Activated effector memory CD4-positive, alpha-beta T cell treated with Interleukin-2 at 50 U/mL for 16 hours (primary cell): ENCODE measurements around the gene TMPRSS7.

Experiments used
- DNase-seq: peaks from one replicate; pipeline ENCODE4 v3.0.0-alpha.2; 2020

TMPRSS7 gene

DNA sequence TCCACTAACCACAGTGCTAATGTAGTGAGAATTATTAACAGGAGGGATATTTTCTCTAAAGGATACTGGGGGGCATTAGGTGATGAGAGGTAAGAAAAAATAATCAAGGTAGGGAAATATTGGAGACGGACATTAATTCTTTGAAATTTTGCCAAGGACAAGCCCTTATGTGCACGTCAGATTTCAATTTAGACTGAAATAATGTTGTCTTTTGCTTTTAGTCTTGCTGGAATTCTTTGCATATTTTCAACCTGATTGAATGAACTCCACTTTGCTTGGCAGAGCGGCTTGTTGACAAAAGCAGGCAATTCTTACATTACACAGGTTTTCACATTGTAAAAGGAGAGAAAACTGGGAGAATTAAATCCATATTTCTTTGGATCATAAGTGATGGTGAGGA is 26.6 kb downstream of the TMPRSS7 start:
- DNase-seq = no peak

- peak; percentile 75 for DNase-seq
These were observed 38.0 kb downstream of the TMPRSS7 start for GRCh38 chr3:112072387-112073060.

- no peak for DNase-seq
These were observed 39.5 kb downstream of the TMPRSS7 start for GRCh38 chr3:112074006-112074405.

DNA sequence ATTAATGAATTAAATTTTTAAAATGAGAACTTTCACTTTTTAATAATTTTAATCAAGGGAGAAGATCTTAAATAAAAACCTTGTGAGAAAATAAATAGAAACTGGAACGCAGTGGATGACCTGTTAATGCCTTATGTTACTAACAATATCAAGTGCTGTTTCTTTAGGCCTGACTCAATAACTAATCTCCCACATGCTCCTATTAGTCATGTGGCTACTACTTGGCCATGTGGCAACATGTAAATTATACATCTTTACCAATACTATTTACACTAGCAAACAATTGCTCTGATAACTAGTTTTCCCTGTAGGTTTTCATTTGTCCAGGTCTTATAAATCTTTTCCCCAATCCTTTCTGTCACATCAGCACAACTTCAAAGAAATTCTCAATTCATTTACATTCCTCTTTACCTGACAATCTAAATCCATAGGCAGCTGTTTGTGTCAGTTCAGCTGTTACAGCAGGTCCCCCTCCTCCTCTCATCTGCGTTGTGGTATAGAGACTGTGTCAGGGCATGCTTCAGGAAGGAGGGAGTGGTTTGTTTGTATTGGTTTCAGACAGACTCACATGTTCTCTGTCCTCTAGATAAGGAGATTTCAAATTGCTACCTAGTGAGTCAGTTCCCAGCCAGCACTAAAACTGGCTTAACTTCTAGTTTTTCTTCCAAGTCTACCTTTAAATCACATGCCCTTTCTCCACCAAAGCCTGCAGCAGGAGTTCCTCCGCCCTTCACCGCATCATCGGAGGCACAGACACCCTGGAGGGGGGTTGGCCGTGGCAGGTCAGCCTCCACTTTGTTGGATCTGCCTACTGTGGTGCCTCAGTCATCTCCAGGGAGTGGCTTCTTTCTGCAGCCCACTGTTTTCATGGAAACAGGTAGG is 40.3 kb downstream of the TMPRSS7 start:
- DNase-seq = no peak

- DNase-seq = no peak
These were observed 43.9 kb downstream of the TMPRSS7 start for GRCh38 chr3:112078125-112079083.

DNA sequence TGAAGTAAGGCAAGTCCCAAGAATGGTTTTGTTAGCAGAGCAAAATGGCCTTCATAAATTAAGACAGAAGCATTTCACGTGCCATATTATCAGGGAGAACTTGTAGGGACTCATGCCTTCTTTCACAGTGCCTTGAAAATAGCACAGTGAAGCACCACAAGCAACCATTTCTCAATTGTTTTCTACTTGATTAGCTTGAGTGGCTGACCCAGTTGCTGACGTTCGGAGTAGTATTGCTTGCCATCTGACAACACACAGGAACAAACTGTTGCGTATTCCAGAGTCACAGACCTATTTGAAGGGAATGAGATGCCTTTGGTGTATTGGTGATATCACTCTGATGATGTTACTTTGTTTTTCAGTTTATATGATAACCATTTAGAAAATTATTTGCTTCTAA is 48.7 kb downstream of the TMPRSS7 start:
- no peak for DNase-seq

DNA sequence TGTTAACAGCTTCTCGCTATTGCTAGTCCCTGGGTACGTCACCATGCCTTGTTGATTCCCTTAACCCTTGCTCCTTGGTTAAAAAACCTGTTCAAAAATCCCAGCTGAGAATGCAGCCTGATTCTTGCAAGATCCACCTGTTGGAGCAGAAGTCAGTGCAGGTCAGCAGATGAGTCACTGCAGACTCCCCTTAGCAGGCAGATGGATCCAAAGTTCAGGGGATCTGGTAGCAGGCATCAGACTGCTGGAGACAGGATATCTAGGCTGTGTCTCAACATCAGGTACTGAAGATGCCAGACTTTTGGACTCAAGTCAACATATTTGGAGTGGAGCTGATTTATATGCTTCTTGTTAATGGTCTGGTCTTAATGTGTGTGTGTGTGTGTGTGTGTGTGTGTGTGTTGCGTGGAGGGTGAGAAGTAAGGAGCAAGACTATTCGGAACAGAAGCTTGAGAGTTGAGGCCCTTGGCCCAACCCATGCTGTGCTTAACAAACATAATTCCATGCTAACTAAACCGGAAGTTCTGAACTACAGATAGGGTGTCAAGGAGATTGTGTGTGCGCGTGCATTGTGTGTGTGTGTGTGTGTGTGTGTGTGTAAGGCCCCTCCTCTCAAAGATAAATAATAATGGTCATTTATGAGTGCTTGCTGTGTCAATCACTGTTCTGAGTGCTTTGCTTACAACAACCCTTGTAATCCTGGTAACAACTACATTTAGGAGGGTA is 50.6 kb downstream of the TMPRSS7 start:
- DNase-seq = no peak

DNA sequence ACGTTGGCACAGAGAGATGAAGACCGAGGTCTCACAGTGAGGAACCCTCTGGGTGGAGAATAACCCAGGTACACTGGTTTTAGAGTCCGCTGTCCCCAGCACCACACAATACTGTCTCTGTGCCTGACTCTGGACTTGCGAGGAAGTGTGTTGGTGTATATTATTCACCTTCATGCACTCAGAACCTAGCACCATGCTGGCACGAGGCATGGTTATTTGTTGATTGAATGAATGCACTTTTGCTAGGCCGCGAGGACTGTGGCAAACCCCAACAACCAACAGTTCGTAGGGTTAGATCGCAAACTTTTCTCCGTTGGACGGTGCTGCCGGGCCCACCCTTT is 51.2 kb downstream of the TMPRSS7 start:
- no peak for DNase-seq

- DNase-seq = peak; percentile 47
These were observed 51.7 kb downstream of the TMPRSS7 start, which contains the start of gene C3orf52 for GRCh38 chr3:112086076-112086854. Gene C3orf52, plus strand, starts transcription at chr3:112086389. Its CDS starts 19 bp downstream, at chr3:112086408.

GRCh38 chr3:112086875-112087524 is 52.5 kb downstream of the TMPRSS7 start:
- no peak for DNase-seq

- no peak for DNase-seq
These were observed 53.2 kb downstream of the TMPRSS7 start for GRCh38 chr3:112087746-112088145.

DNA sequence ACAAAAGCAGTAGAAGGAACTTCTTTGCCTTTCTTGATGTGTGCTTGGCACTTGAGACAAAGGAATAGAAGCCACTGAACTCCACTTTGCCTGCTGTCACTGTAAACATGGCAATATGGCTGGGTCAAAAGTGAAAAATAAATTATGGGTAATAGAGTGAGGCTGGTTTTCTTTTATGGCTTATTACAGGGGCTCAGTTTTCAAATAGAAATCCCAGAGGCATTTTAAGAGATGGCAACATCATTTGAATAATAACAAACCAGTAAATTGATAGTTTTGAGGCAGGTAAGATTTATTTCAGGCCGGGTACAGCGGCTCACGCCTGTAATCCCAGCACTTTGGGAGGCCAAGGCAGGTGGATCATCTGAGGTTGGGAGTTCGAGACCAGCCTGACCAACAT is 54.4 kb downstream of the TMPRSS7 start:
- DNase-seq = no peak

DNA sequence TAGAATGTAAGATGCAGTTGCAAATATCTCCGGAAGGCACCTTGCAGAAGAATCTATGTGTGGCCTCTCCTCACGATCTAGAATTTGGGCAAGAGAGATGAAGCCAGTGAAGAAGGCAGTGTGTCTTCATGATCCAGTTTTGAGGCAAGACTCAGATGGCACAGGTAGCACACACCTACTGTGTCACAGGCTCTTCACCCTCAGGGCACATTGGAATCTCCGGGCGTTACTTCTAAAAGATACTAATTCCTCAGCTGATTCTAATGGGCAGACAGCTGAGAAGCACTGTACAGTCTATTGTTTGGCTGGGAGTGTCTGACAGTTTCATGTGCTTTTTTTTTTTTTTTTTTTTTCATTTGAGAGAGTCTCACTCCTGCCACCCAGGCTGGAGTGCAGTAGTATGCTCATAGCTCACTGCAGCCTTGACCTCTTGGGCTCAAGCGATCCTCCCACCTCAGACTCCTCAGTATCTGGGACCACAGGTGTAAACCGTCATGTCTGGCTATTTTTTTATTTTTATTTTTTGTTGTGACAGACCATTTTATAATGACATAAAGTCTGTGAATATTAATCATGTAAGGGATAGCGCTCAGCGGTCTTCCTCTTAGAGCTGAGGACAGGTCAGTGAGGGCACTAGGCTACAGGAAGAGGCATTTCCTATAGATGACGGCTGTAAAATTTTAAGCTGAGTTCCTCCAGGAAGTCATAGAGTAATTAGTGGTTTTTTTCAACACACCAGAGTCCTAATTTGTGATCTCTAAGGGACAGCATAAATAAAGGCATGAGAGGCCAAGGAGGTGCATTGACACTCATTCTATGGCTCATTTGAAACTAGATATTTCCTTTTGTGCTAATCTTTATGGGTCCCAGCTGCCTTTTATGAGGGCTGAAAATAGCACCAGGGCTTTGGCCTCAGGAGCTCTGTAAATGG is 55.7 kb downstream of the TMPRSS7 start:
- no peak for DNase-seq

GRCh38 chr3:112090887-112091586 is 56.5 kb downstream of the TMPRSS7 start:
- no peak for DNase-seq

- DNase-seq = no peak
These were observed 58.1 kb downstream of the TMPRSS7 start for GRCh38 chr3:112092496-112093179.

- DNase-seq = no peak
These were observed 58.6 kb downstream of the TMPRSS7 start for GRCh38 chr3:112093180-112093522.

GRCh38 chr3:112095731-112096130 is 61.2 kb downstream of the TMPRSS7 start:
- no peak for DNase-seq

DNA sequence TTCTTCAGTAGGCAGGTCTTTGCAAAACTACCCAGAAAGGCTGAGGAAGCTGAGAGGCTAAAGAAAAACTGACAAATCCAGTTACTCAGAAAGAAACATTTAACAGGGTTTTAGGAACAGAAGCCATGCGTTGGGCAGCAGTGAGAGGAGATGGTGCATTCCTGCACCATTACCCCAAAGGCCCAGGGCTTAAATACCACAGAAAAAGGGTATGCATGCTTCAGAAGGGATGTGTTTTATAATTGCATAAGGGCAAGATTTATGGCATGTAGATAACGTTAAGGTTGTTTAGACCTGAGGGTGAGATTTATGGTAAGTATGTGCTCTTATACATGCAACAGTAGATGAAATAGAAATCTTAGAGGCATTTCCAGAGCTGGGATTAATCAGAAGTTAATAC is 61.6 kb downstream of the TMPRSS7 start:
- no peak for DNase-seq

- no peak for DNase-seq
These were observed 62.8 kb downstream of the TMPRSS7 start for GRCh38 chr3:112097378-112097777.
